Activated naive CD4-positive, alpha-beta T cell (primary cell): ENCODE data around the gene ARID1B.

Source experiments
- DNase-seq, 4 experiments: peaks; one replicate each; lab custom pipeline; 2025; lab: John Stamatoyannopoulos, UW

The ARID1B gene

GRCh38 chr6:156992020-156992804 is 215.0 kb downstream of the ARID1B start:
- DNase-seq: no peak

GRCh38 chr6:156993713-156994112 is 216.5 kb downstream of the ARID1B start:
- DNase-seq: no peak

- no peak for DNase-seq
Observed at GRCh38 chr6:156994215-156995076, 217.3 kb downstream of the ARID1B start.

GRCh38 chr6:156995502-156995901 is 218.3 kb downstream of the ARID1B start:
- DNase-seq: no peak

GRCh38 chr6:156996265-156996664 is 219.1 kb downstream of the ARID1B start:
- no peak for DNase-seq

- no peak for DNase-seq
Observed at GRCh38 chr6:156998794-156999330, 221.7 kb downstream of the ARID1B start.

GRCh38 chr6:156999762-157000161 is 222.6 kb downstream of the ARID1B start:
- no peak for DNase-seq

GRCh38 chr6:157001716-157002115 is 224.5 kb downstream of the ARID1B start:
- DNase-seq: no peak

- DNase-seq: no peak
Observed at GRCh38 chr6:157002774-157003173, 225.6 kb downstream of the ARID1B start.

GRCh38 chr6:157005940-157006339 is 228.8 kb downstream of the ARID1B start:
- DNase-seq: no peak

- no peak for DNase-seq
Observed at GRCh38 chr6:157008568-157008967, 231.4 kb downstream of the ARID1B start.

GRCh38 chr6:157012355-157012754 is 235.2 kb downstream of the ARID1B start:
- no peak for DNase-seq

- no peak for DNase-seq
Observed at GRCh38 chr6:157013649-157014304, 236.6 kb downstream of the ARID1B start.

- no peak for DNase-seq
Observed at GRCh38 chr6:157014871-157015270, 237.7 kb downstream of the ARID1B start.

- DNase-seq: no peak
Observed at GRCh38 chr6:157017022-157017421, 239.8 kb downstream of the ARID1B start.

GRCh38 chr6:157017861-157018260 is 240.7 kb downstream of the ARID1B start:
- no peak for DNase-seq

GRCh38 chr6:157019115-157019641 is 242.0 kb downstream of the ARID1B start:
- DNase-seq: no peak

- DNase-seq: no peak
Observed at GRCh38 chr6:157019733-157020132, 242.6 kb downstream of the ARID1B start.

- DNase-seq: no peak
Observed at GRCh38 chr6:157020398-157020797, 243.2 kb downstream of the ARID1B start.

GRCh38 chr6:157020881-157021343 is 243.7 kb downstream of the ARID1B start:
- DNase-seq: peak; percentile 43 to 62 (median 57)

- peak; percentile 67 to 89 (median 72) for DNase-seq
Observed at GRCh38 chr6:157021344-157021992, 244.3 kb downstream of the ARID1B start.
